Caki2 (cell line): ENCODE results near the gene TOX3. TPM values are rescaled to one million over a fixed set of nuclear protein-coding genes. Genes with fewer than 3 reads are reported as not detected.

ENCODE experiments used
- DNase-seq: peaks from one replicate; pipeline ENCODE4 v3.0.0-alpha.2; 2015; ENCODE audit warnings: low read depth
- in situ Hi-C: cut with HindIII; loops from 2 replicates; pipeline ENCODE4 v1.10.0; 2016; ENCODE audit warnings: low sequenced_read_pairs, low pct_unique_long_range_greater_than_20kb, mixed read lengths
- total RNA-seq: library from RNA; depleted of rRNA; stranded (reverse); fragments of >200 nt; shearing (Covaris generic); gene quantifications from 2 replicates; pipeline ENCODE4 v1.2.3, GENCODE V29; 2014; ENCODE audit warnings: low replicate concordance

TOX3 gene
- total RNA-seq, 1 experiment from 2014 or later = 0.10 TPM

GRCh38 chr16:52545898-52546266 is 1.1 kb downstream of the TOX3 start:
- in situ Hi-C loops = no loop called here

GRCh38 chr16:52545222-52545897 is 1.6 kb downstream of the TOX3 start:
- no peak for DNase-seq
- in situ Hi-C loops = no loop called here

More at GRCh38 chr16:52545898-52546266, 1.1 kb downstream of the TOX3 start:
- no peak for DNase-seq

DNA sequence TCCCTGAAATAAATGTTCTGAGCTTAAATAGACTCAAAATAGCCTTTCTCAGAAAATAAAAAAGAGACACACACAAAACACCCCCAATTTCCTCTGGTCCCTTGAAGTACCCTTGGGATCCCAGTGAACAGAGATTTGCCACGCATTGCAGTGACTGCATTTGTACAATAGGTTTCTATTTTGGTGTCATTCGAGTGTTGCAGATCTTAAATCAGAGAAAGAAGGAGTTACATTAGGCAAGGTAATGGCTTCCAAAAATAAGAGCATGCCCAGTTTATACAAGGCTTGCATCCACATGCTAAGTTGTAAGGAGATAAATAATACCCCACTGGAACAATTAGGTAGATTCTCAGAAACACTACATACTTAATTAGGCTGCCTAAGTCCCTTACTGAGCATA is 2.2 kb downstream of the TOX3 start:
- DNase-seq = no peak
- in situ Hi-C loops = no loop called here

DNA sequence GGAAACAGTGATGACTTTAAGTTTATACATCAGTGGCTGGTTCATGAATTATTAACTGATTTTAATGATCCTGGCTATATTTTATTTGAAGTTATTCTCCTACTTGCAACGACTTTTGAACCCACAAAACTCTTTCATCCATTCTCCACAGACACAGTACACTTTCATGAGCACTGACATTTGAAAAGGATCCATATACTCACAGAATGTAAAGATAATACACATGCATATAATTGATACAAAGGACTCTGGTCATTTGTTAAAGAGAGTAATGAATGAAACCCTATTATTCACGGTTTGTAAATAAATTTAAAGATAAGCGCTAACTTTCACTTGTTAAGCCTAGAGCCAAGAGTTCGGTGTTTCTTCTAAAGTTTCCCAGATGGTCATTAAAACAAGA is 3.3 kb downstream of the TOX3 start:
- in situ Hi-C loops = no loop called here

GRCh38 chr16:52540910-52541309 is 6.0 kb downstream of the TOX3 start:
- DNase-seq = no peak
- in situ Hi-C loops = no loop called here

More for the DNA sequence above, 3.3 kb downstream of the TOX3 start:
- DNase-seq = no peak

DNA sequence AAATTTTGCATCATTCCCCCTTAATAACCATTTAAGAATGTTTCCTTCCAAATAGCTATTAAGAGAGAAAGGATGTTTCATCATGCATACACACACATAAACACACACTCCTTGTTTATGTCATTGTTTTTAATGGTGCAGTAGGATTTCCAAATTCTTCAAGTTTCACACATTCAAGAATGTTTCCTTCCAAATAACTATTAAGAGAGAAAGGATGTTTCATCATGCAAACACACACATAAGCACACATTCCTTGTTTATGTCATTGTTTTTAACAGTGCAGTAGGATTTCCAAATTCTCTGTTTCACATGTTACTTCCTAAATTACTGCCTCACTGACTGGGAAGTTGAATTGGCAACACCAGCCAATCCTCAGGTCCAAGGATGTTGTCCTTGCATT is 7.8 kb downstream of the TOX3 start:
- in situ Hi-C loops = no loop called here
- no peak for DNase-seq

DNA sequence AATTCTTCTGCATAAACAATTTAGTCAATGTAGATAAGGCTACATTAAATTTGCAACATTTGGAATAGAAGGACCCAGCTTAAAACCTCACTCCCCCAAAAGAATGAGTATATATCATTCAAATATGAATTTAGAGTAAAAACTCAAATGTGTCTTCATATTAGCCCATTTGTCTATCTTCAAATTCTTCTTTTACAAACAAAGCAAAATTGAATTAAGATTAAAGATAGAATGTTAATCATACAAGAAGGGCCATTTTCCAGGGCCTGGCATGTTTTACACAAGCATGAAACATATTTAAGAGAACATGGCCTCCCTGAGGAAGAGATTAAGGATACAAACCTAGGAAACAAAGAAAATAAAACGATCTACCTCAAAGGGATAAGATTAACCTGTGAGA is 8.4 kb downstream of the TOX3 start:
- DNase-seq = no peak
- in situ Hi-C loops = no loop called here

GRCh38 chr16:52537516-52537915 is 9.4 kb downstream of the TOX3 start:
- DNase-seq = no peak
- in situ Hi-C loops = no loop called here

DNA sequence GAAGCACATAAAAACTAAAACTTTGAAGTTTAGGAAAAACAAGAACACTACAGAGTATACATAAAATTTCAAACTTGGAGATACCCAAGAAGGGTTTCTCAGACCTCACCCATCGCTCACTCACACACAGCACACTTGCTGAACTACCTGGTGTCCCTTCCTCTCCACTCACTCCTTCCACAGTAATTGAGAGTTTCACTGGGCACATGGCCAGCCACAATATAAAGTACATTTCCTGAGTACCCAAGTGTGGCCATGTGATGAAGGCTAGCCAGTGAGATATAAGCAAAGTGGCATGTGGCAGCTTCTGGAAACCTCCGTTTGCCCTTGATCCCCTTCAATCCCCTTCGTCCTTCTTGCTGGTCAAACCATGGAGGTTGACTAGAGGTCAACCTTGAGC is 11.9 kb downstream of the TOX3 start:
- in situ Hi-C loops = no loop called here
- no peak for DNase-seq

DNA sequence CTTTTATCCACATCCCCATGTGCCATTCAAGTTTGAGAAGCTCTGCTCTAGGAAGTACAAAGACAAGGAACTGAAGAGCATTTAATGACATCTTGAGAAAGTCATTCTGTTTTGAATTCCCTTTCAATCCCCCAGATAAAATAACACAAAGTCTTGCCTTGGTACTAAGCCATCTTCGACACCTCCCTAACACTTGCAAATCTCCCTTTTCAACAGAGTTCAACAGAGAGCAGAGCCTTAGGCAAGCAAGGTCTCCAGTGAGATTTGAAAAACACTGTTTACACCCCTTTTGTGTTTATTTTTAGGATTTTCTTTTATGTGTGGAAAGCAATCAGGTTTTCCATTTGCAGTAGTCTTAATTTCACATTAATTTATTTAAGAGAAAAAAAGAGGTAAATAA is 13.6 kb downstream of the TOX3 start:
- in situ Hi-C loops = no loop called here

GRCh38 chr16:52532384-52532783 is 14.6 kb downstream of the TOX3 start:
- in situ Hi-C loops = no loop called here
- no peak for DNase-seq

More for the DNA sequence above, 13.6 kb downstream of the TOX3 start:
- DNase-seq = no peak

GRCh38 chr16:52529226-52529625 is 17.7 kb downstream of the TOX3 start:
- DNase-seq = no peak
- in situ Hi-C loops = no loop called here

- in situ Hi-C loops = no loop called here
- no peak for DNase-seq
Observed at GRCh38 chr16:52528393-52529065, 18.4 kb downstream of the TOX3 start.

- in situ Hi-C loops = no loop called here
- DNase-seq = no peak
Observed at GRCh38 chr16:52526830-52527229, 20.1 kb downstream of the TOX3 start.

DNA sequence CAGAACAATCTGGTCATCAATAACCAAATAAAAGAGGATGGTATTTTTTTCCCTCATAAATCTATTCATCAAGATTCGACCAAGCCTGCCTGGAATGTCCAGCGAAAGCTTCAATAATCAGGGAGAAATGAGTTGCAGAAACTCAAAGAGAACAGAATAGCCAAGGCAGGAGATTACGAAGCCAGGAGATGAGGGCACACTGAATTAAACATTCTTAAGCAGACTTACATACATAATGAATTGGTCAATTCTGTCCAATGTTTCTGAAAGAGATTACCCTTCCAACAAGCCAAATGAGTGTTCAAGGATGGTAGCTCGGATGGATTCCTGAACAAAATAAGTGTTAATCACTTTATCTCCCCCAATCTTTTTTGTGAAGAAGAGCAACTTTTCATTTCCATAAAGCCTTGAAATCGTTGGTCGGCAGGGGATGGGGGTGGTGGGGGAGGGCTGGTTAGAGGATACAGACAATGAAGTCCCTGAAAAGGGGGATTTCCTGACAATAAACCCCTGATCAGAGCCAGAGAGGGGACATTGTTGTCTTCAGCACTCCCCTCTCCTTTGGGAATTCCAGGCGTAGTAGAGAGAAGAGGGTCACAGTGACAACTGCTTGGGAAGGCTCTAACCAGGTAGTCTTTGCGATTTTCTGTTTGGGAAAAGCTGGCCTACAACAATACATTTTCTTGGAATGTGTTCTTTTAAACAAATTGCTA is 20.7 kb downstream of the TOX3 start:
- in situ Hi-C loops = no loop called here
- no peak for DNase-seq

GRCh38 chr16:52521570-52521969 is 25.4 kb downstream of the TOX3 start:
- in situ Hi-C loops = no loop called here
- no peak for DNase-seq

GRCh38 chr16:52518884-52519283 is 28.1 kb downstream of the TOX3 start:
- in situ Hi-C loops = no loop called here

DNA sequence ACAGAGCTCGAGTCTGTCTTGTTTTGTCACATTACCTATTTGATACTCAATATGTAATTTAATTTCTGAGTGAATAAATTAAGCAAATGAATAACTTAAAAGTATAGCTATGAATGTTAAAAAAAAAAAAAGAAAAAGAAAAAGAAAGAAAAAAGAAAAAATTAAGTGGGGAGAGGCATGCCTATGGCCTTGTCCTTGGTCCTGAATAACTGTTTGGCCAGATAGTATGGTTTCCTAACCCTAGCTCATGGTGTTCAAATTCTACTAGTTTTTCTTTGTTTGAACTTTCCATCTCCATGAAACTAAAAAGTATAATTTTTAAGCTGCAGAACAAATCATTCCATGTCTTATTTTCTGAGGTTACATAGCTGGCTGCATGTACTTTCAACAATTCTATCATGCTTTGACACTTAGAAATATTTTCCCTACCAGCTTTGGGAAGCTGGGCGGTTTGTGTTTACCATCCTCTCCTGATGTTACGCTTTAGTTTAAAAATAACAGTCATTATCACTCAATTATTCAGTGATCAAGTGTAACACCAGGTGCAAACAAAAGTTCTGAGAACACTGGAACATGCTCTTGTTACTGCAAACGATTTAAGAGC is 31.8 kb downstream of the TOX3 start:
- DNase-seq = no peak
- in situ Hi-C loops = no loop called here

More at GRCh38 chr16:52518884-52519283, 28.1 kb downstream of the TOX3 start:
- DNase-seq = no peak
